ENCODE data around the gene THADA. TPM values are rescaled to one million over a fixed set of nuclear protein-coding genes. Genes with fewer than 3 reads are reported as not detected.

THADA gene
- total RNA-seq, 2 donors from 2014 or later: 41.1 to 54.3 TPM

- H3K4me1 ChIP-seq (replicated peaks): peaks cover 7% of the 10 kb centered on the region
- H3K9me3 ChIP-seq: no peaks in the 10 kb centered on the region
- intact Hi-C loops (cut with DNase I): loop anchor here (5.0 kb wide), 2 partner anchors 313 to 593 kb away; partner anchors contain the start of gene ZFP36L2
- DNase-seq (ENCODE audit: low spot score): peak; percentile 85
- 36% methylated on average over 4 of the region's 4 CpGs for WGBS
- no peaks in the 10 kb centered on the region for H3K27me3 ChIP-seq (replicated peaks; ENCODE audit: insufficient read depth)
- H3K36me3 ChIP-seq: no peaks in the 10 kb centered on the region
- H3K4me3 ChIP-seq: no peak overlapping the region
- TF ChIP-seq POLR2A (IDR thresholded peaks at IDR 0.05) (no peak), CTCF (IDR thresholded peaks at IDR 0.05) (peak in 1 of 4 experiments; percentile 25), POLR2AphosphoS5 (IDR thresholded peaks at IDR 0.05) (peak; percentile 98)
- peak overlapping the region; percentile 48 to 67 for H3K27ac ChIP-seq
These were observed 55.6 kb downstream of the THADA start for GRCh38 chr2:43540021-43540779.

- whole genome bisulfite sequencing: 93% methylated on average over 5 of the region's 5 CpGs
- Histone ChIP-seq H3K36me3 (no peaks in the 10 kb centered on the region), H3K27ac (peak overlapping the region; percentile 48 to 67), H3K27me3 (replicated peaks; ENCODE audit: insufficient read depth) (no peaks in the 10 kb centered on the region), H3K4me1 (replicated peaks) (peaks cover 7% of the 10 kb centered on the region), H3K9me3 (no peaks in the 10 kb centered on the region), H3K4me3 (no peak overlapping the region)
- DNase-seq (ENCODE audit: low spot score): no peak
- no peak for TF ChIP-seq POLR2A (IDR thresholded peaks at IDR 0.05)
- TF ChIP-seq POLR2AphosphoS5 (IDR thresholded peaks at IDR 0.05): no peak
- TF ChIP-seq CTCF (IDR thresholded peaks at IDR 0.05): no peak
- intact Hi-C loops (cut with DNase I): no loop called here
These were observed 56.4 kb downstream of the THADA start for GRCh38 chr2:43539436-43539835.

- TF ChIP-seq CTCF (IDR thresholded peaks at IDR 0.05) (no peak), POLR2AphosphoS5 (IDR thresholded peaks at IDR 0.05) (no peak)
- H3K36me3 ChIP-seq: no peaks in the 10 kb centered on the region
- WGBS: 100% methylated on average over 1 of the region's 1 CpG
- intact Hi-C loops (cut with DNase I): no loop called here
- peak overlapping the region; percentile 48 to 67 for H3K27ac ChIP-seq
- H3K4me3 ChIP-seq: no peak overlapping the region
- no peaks in the 10 kb centered on the region for H3K9me3 ChIP-seq
- H3K27me3 ChIP-seq (replicated peaks; ENCODE audit: insufficient read depth): no peaks in the 10 kb centered on the region
- DNase-seq (ENCODE audit: low spot score): no peak
- peaks cover 7% of the 10 kb centered on the region for H3K4me1 ChIP-seq (replicated peaks)
These were observed 57.7 kb downstream of the THADA start for GRCh38 chr2:43538034-43538670.

GRCh38 chr2:43537137-43537536 is 58.7 kb downstream of the THADA start:
- H3K4me1 ChIP-seq (replicated peaks): peaks cover 7% of the 10 kb centered on the region
- H3K9me3 ChIP-seq: no peaks in the 10 kb centered on the region
- no peaks in the 10 kb centered on the region for H3K36me3 ChIP-seq
- 39% methylated on average over 2 of the region's 2 CpGs for WGBS
- H3K27ac ChIP-seq: peak overlapping the region; percentile 6 to 15
- TF ChIP-seq POLR2A (IDR thresholded peaks at IDR 0.05) (no peak), CTCF (IDR thresholded peaks at IDR 0.05) (no peak), POLR2AphosphoS5 (IDR thresholded peaks at IDR 0.05) (no peak)
- intact Hi-C loops (cut with DNase I): no loop called here
- no peaks in the 10 kb centered on the region for H3K27me3 ChIP-seq (replicated peaks; ENCODE audit: insufficient read depth)
- DNase-seq (ENCODE audit: low spot score): no peak
- no peak overlapping the region for H3K4me3 ChIP-seq
